Activated CD8-positive, alpha-beta memory T cell treated with anti-CD3 and anti-CD28 coated beads for 48 hours (primary cell): ENCODE measurements around the gene NDUFB10.
"Not testable (repeated sequence)": the region's sequence is repeated elsewhere in the genome, so short reads cannot be mapped to it uniquely, and the experiment has no call there.

ENCODE experiments used
- DNase-seq, 3 experiments: peaks; one replicate each; pipeline ENCODE4 v3.0.0-alpha.2; 2020; ENCODE audit warnings: low read depth in 2 of 3, low spot score in 2 of 3

Gene NDUFB10

GRCh38 chr16:1923299-1924034 is 35.9 kb upstream of the NDUFB10 start:
- no peak for DNase-seq

- DNase-seq: no peak
Measured at GRCh38 chr16:1924095-1924494, 35.2 kb upstream of the NDUFB10 start.

- no peak for DNase-seq
Measured at GRCh38 chr16:1926271-1926670, 33.1 kb upstream of the NDUFB10 start.

- no peak for DNase-seq
Measured at GRCh38 chr16:1929105-1929504, 30.2 kb upstream of the NDUFB10 start.

- DNase-seq: peak; percentile 82 to 100 (median 94)
Measured at GRCh38 chr16:1929578-1930337, 29.6 kb upstream of the NDUFB10 start.

GRCh38 chr16:1930338-1930720 is 29.0 kb upstream of the NDUFB10 start:
- DNase-seq: no peak

- DNase-seq: no peak
Measured at GRCh38 chr16:1932050-1933028, 27.0 kb upstream of the NDUFB10 start.

- DNase-seq: no peak
Measured at GRCh38 chr16:1933097-1933661, 26.2 kb upstream of the NDUFB10 start.

- DNase-seq: no peak
Measured at GRCh38 chr16:1936945-1937479, 22.3 kb upstream of the NDUFB10 start.

GRCh38 chr16:1938316-1938715 is 21.0 kb upstream of the NDUFB10 start:
- no peak for DNase-seq

GRCh38 chr16:1938910-1939309 is 20.4 kb upstream of the NDUFB10 start:
- DNase-seq: no peak

GRCh38 chr16:1939833-1940232 is 19.5 kb upstream of the NDUFB10 start:
- not testable (repeated sequence) for DNase-seq

- DNase-seq: no peak
Measured at GRCh38 chr16:1940273-1941161, 18.8 kb upstream of the NDUFB10 start.

GRCh38 chr16:1941162-1942046 is 17.9 kb upstream of the NDUFB10 start:
- DNase-seq: no peak

GRCh38 chr16:1942047-1942809 is 17.1 kb upstream of the NDUFB10 start:
- DNase-seq: no peak

- DNase-seq: peak; percentile 90 to 97 (median 97)
Measured at GRCh38 chr16:1942810-1943726, 16.3 kb upstream of the NDUFB10 start, which contains the start of gene MSRB1. Gene MSRB1, minus strand, starts transcription at chr16:1943199. Its CDS starts 43 bp downstream, at chr16:1943156.
